GOT3 (cell line): ENCODE data around the gene RAB17.

Experiments used
- DNase-seq: peaks from one replicate; lab custom pipeline; 2025; ENCODE audit warnings: mixed read lengths; lab: John Stamatoyannopoulos, UW

Gene RAB17

DNA sequence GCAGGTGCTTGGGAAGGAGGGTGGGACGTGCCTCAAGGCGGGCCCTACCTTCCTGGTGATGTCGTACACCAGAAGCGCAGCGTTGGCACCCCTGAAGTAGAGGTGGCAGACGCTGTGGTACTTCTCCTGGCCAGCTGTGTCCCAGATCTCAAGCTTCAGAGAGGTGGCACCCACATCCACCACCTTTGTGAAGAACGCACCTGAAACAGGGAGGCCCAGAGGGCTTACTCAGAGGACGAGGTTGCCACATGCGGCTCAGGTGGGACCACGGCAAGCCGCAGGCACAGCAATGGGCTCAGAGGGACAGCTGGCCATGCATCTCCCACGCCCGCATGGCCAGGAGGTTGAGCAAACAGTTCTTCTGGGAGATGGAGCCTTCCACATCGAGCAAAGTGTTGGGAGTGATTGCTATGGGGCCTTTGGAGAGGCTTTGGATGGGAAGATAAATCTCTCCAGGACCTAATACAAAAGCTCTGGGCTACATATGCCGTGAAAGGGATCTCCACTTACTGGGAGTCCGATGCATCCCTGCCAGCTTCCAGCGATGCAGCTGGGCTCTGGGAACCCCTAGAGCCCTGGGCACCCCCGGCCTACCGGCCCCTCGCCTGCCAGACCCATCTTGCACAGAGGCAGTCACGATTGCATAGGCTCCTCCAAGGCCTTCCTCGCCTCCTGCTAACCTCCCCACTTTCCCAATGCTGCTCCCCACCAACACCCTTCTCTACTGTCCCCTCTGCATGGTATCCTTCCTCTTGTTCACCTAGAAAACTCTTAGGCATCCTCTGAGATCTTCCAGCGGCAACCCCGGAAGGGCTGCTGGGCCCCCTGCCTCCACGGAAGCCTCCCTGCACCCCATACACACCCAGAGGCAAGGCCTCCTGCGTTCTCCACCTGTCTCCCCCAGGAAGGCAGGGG is 12.3 kb downstream of the RAB17 start:
- DNase-seq = no peak

DNA sequence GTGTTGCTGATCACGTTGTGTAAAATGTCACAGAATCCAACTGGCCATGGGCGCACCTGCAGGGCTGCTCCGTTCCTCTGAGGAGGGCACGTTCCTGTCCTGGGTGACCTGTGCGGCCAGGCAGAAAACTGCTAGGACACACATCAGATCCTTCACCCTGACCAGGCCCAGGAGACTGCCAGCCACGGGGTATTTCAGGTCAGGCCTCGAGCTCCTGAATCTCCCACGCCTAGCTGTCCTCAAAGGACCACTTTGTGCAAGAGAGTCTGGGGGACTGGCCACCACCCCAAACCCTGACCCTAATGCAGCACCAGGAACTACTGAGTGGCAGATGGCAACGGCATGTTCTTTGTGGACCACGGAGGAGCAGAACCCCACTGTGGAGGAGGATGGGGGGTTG is 13.1 kb downstream of the RAB17 start:
- no peak for DNase-seq

DNA sequence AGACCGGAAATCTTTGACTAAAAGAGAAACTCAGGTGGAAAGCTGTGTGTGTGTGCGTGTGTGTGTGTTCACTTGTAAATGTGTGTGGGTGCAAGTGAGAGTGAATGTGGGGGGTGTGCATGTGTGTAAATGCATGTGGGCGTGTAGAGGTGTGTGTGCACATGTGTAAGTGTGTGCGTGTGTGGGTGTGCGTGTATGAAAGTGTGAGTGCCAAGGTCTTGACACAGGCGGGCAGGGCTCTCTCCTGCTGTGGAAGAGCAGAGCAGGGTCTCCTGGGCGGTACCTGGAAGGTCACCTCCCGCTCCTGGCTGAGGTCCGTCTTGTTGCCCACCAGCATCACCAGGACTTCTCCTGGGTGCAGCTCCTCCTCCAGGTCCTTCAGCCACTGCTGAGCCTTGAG is 13.6 kb downstream of the RAB17 start:
- DNase-seq = no peak

DNA sequence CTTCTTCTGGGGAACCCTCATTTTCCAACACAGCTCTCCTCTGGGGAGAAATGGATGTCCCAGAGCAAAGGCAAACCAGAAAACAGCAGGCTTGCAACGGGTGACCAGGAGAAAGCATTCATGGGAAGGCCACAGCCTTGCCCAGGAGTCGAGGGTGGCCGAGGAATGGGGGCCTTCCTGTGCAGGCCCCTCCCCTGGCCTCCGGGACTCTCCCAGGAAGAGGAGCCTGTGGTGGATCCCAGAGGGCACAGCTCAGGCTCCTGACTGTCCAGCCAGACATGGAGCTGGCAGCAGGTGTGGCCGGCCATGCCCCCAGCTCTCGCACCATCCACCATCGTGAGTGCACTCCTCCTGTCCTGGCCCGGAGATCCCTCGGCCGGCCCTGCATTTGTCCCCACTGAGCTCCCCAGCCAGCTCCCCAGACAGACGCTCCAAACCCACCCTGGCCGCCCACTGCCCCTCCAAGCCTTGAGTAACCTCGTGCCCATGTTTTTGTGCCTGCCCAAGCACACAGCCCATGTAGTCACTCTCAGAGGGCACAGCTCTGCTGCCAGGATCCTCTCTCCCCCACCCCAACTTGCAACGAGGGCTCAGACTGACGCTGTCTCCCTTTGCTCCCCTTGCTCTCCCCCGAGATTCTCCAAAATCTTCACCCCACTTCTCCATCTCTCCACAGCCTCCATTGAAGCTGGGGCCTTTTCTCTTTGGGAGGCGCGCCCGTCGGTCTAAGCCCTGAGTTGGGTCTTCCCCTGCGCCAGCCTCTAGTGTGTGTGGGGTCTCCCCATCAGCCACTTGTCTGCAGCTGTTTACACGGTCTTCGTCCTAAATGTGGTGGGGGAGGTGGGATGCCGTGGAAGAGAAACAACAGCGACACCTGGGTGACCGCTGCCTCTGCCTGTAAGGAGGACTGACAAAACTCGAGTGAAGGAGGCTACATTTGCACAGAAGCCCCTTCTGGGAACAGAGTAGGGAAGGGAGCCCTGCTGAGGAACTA is 14.4 kb downstream of the RAB17 start:
- DNase-seq = no peak

DNA sequence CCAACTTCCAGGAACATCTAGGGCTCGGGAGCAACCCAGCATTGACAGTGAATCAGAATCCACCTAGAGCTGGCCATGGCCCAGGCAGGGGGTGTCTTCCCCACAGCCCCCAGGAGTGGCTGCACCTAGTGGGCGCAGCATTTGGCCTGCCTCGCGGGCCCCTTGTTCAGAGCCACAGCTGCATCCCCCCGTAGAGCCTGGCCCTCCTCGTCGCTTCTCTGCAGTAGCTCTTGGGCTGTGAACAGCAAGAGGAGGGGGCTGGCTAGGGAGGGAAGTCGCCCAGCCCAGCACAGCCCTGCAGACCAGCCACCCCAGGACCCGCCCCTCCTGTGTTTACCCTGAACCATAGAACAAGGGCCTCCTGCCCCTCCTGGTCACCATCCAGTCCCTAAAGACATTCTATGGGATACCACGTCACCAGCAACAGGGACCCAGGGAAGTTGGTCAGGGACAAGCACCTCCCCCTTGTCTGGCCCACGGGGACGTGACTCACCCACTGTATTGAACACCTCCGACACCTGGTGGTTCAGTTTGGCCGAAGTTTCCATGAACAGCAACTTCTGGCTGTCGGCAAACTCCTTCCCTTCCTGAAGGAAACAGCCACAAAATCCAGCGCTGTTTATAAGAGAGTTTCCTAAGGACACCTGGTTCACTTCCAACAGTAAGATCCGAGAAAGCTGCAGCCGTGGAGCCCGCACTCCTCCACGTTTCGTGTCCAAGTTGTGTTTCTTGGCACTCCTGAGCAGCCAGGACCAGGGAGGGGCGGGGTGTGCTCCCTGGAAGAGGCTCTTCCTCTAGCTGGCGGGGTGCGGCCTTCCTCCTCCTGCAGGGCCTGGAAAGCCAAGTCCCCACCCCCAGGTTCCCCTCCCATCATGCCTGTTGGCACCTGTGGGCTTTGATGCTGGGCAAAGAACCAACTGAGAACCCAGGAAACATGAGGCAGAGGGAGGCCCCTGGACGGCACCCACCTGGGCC is 15.4 kb downstream of the RAB17 start:
- DNase-seq = no peak

DNA sequence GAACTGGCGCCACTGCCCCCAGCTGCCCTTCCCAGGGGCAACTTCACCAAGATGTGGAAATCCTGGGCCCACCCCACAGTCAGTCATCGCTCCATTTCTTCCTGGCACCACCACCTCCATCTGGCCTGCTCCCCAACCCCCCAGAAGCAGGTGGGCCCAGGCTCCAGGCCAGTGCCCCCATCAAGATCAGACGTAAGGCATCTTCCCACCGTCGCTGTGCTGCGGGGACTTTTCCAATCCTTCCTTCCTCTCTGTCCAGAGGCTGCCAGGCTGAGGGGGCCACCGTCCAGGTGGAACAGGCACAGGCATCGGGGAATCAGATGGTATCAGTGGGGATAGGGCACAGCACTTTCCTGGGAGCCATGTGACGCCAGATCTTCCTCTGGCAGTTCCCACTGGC is 16.1 kb downstream of the RAB17 start:
- DNase-seq = no peak

DNA sequence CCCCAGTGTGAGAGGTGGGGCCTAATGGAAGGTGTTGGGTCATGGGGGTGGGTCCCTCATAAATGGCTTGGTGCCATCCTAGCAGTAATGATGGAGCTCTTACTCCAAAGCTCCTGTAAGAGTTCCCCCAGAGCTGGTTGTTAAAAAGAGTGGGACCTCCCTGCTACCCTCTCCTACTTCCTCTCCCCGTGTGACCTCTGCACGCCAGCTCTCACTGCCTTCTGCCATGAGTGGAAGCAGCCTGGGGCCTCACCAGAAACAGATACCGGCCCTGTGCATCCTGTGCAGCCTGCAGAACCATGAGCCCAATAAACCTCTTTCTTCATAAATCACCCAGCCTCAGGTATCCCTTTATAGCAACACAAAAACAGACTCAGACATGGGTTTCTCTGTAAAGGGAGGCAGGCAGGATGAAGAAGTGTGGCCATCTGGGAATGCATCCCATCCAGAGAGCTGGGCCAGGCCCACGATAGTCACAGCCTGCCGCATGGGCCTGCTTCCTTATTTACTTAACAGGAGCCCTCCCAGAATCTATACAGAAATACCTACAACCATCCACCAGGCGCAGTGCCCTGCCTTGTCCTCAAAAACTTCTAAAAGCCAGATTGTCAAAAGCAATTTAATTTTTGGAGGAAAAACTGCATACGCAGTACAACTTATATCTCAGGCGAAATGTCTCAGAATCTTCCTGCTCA is 16.7 kb downstream of the RAB17 start:
- no peak for DNase-seq

DNA sequence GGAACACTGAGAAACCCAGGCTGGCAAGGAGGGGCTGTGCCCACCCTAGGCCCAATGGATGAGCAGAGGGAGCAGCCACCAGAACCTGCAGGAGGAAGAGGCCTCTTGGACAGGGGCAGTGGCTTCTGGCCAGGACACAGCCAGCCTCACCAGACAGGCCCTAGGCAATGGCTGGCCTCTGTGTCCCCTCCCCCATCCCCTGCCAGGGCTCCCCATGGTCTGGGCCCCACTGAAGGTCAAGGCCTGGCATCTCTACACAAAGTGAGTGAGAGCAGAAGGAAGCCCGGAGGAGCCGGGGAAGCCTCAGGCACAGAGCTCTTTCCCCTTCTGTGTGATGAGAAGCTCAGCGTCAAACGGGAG is 17.8 kb downstream of the RAB17 start:
- DNase-seq = no peak

DNA sequence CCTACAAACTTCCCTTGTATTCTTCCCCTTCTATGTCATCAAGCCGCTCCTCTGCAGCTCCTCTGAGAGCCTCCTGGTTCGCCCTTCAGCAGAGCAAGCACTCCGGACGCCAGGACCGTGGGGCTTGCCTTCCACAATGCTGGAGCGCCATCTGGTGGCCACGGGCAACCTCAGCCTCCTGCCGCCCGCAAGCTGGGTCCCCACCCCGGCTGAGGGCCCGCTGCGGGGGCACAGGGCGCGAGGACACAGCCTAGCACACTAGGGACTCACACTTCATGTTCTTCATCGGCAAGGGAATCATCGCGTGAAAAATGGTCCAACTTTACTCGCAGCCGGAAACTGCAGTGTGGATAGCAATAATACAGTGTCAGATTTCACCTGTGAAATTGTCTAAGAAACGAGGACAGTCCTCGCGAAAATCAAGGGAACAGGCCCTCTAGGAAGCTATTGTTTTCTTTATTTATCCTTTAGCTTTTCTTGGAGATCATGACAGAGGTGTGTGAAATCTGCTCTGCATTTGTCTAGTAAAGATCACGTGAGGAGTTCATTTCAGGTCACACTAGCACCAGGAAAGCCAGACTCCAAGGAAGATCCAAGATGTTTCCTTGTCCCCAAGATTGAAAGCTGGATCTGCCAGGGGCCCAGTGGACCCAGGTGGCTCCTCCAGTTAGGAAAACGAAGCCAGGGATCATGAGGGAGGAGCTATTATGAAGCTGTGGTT is 18.4 kb downstream of the RAB17 start:
- DNase-seq = peak; percentile 52

DNA sequence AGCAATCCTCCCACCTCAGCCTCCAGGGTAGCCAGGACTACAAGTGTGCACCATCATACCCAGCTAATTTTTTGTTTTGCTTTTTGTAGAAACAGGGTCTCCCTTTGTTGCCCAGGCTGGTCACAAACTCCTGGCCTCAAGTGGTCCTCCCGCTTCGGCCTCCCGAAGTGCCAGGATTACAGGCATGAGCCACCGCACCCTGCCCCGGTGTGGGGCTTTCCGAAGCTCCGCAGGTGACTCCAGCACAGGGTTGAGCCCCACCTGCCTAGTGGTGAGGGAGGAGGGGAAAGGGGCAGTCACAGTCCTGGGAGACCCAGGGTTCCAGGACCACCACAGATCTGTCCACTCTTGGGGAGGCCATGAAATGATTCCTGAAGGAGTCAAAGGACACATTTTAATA is 19.0 kb downstream of the RAB17 start:
- no peak for DNase-seq

DNA sequence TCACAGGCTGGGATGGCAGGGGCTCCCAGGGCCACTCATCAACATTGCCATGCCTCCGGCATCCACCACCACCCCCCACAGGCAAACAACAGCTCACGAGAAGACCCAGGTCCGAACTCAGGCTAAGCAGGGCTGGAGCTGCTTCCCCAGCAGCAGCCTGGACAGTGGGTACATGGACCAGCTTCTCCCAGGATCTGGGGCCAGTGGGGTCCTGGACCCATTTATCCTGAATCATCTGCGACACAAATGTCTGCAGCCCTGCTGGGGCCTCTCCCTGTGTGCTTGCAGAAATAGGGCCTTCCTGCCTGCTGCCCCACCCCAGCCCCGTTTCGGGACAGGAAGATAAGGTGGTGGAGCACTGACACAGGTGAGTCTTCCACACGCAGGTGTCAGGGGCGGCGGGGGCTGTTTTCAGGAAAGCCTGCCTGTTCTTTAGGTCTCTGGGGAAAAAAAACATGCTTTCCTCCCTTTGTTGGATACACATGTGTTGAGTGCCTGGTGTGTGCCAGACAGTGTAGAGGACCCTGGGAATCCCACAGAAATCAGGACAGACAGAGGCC is 19.7 kb downstream of the RAB17 start:
- no peak for DNase-seq

DNA sequence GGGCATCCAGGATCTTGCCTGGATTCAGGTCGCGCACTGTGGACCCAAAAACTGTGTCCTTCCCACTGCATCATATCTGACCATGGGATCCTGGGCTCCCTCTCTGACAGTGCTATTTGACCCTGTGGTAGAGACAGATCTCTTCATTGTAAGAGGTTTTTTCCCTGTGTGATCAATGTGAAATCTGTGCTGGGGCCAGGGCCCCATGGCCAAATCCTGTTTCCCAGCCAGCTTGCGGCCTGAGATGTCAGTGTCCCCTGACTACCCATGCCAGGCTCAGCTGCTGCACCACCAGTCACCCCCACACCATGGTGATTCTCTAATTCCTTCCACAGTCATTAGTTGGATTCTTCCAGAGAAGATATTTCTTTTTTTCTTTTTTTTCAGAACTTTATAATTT is 20.6 kb downstream of the RAB17 start:
- no peak for DNase-seq

DNA sequence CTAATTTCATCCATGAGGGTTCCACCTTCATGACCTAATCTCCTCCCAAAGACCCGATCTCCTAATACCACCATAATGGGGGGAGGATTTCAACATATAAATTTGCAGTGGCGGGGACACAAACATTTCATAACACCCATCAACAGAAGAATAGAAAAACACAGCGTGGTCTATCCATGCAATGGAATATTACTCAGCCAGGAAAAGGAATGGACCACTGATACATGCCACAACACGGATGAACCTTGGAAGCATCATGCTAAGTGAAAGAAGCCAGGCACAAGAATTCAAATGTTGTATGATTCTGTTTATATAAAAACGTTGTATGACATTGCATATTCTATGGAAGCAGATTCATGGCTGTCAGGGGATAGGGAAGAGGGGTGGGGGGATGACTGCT is 21.5 kb downstream of the RAB17 start:
- no peak for DNase-seq

DNA sequence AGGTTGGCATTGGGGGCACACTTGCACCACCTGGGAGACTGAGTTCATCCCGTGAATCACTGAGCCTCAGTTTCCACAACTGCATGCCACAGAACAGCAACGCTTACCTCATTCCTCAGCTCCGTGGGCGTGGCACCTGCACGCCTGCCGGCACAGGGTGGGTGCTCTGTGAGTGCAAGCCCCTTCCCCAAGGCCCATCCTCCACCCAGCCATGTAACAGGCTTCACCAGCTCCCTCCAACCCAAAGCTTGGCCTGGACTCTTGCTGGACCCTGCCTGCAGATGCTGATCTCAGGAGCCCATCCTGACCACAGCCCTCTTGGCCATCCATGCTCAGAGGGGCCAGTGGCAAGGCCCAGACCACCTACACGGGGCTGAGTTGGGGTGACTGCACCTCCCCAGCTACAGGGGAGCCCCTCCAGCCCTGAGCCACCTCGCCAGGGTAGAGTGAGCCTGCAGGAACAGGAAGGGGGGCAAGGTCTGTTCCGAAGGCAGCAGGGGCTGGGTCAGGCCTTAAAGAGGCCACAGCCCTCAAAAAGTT is 22.3 kb downstream of the RAB17 start:
- no peak for DNase-seq

DNA sequence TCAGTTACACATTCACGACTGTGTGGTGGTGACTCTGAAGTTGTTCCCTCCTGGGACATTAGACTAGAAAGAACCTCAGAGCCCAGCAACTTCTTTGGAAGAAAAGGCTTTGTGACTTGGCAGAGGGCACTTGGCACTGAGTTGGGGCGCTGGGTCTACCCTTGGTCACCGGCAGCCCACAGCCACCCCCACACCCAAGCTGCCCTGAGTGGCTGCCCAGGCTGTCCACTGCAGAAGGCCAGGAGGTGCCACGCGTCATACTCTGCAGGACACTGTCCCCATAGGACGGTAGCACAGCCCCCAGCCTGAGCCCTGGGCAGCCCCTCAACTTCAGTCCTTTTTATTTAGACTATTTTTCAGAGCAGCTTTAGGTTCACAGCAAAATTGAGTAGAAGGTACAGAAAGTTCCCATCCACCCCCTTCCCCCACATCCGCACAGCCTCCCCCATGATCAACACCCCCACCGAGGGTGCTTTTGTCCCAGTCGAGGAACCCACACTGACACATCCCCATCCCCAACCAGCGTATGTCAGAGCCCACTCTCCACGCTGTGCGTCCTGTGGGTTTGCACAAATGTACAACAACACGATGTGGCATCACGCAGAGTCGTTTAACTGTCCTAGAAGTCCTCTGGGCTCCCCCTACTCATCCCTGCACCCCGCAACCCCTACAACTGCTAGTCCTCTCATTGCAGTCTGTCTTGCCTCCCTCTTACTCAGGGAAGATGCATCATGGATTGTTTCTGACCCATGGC is 23.1 kb downstream of the RAB17 start:
- no peak for DNase-seq

DNA sequence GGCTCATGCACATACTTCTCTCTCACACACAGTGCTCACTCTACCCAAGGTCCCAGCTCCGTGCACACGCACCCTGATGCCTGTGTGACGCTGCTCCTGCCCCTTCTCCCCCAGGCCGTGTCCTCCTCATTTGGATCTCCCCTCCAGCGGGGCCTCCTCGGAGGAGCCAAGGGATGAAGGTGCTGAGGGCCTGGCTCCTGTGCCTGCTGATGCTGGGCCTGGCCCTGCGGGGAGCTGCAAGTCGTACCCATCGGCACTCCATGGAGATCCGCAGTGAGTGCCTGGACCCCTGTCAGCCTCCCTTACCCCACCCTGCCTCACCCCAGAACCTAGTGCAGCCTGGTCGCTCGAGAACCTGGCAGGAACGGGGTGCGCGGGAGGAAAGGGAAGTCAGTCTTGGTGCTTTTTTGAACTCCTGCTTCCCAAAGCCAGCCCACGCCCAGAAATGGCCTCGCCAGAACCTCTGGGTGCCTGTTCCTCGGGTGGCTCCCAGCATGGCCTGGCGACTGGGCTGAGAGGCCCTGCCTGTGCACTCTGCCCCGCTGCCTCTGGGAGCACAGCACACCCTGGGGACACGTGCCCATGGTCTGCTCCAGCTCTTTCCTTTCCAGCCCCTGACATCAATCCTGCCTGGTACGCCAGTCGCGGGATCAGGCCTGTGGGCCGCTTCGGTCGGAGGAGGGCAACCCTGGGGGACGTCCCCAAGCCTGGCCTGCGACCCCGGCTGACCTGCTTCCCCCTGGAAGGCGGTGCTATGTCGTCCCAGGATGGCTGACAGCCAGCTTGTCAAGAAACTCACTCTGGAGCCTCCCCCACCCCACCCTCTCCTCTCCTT is 23.9 kb downstream of the RAB17 start, which contains the start of gene PRLH:
TSS of gene PRLH (plus strand) at position 174 of the 835 bp plus-strand sequence. CDS start at position 174, 0 bp downstream.
- DNase-seq = no peak

DNA sequence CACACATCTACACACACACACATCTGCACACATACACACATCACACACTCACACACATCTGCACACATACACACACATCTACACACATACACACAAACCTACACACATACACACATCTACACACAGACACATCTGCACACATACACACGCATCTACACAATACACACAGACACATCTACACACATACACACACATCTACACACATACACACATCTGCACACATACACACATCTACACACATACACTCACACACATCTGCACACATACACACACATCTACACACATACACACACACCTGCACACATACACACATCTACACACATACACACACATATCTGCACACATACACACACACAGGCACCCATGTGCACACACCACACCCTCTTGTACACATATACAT is 24.6 kb downstream of the RAB17 start:
- DNase-seq = no peak

DNA sequence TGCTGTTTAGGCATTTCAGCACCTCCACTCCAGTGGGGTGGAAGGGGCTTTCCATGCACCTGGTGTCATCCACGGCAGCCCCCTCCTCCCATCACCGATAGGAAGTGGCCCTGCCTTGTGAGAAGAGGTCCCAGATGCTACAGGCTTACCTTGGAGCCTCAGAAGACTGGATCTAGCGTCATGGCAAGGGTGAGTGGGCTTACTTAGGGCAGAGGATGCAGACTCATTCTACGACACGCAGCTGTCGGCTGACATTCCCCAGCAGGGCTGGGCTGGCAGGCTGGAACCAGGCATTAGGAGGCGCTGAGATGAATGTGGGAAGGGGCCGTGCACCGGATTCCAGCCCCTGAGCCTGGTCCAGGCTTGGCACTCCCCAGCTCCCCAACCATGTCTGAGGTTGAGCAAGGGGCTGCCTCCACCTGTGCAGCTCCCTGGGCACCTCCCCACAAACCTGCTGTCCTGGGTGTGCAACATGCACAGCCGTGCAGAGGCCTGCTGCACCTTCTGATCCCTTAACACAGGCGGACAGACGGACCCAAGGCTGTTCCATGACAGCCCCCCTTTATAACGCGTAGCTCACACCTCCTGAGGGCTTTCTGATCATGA is 25.9 kb downstream of the RAB17 start:
- DNase-seq = no peak
